A549 (cell line): ENCODE data around the gene MAD1L1.

Source experiments
- CTCF ChIP-seq: fragments of >200 bp; sonication (Bioruptor Twin); formaldehyde crosslinking; IDR thresholded peaks from 3 replicates; pipeline ENCODE4 v1.5.1; 2016
- EHF ChIP-seq: fragments of 250-450 bp; sonication (Bioruptor Pico); IDR thresholded peaks from 2 replicates; pipeline ENCODE4 v1.5.0; 2020; ENCODE audit warnings: mild to moderate bottlenecking
- EHMT2 ChIP-seq: fragments of 200-600 bp; sonication (generic); IDR thresholded peaks from 2 replicates; pipeline ENCODE4 v1.6.1; 2016; ENCODE audit warnings: antibody characterized with exemption, low read depth, mild to moderate bottlenecking, moderate library complexity
- PBX3 ChIP-seq: IDR thresholded peaks from 2 replicates; pipeline ENCODE4 v1.6.1; 2012
- POLR2A ChIP-seq: IDR thresholded peaks from 2 replicates; pipeline ENCODE4 v1.6.1; 2012; ENCODE audit warnings: mild to moderate bottlenecking, low read length

- TF ChIP-seq EHF (CRISPR knock-in tag) (no peak), EHMT2 (no peak), CTCF (no peak), PBX3 (no peak), POLR2A (no peak)
Observed at GRCh38 chr7:1974290-1975101, 258.2 kb downstream of the MAD1L1 start.
